ENCODE data around the gene NFKBIE.

NFKBIE gene

GRCh38 chr6:44257025-44257752 lies 8.2 kb downstream of the NFKBIE start, which contains the start of gene SLC35B2:
TSS of gene SLC35B2 (minus strand) at chr6:44257528. CDS start at chr6:44257410, 118 bp downstream.
- peak; percentile 57 for DNase-seq

- no peak for DNase-seq
Measured at GRCh38 chr6:44256775-44257024, 8.7 kb downstream of the NFKBIE start.

- no peak for DNase-seq
Measured at GRCh38 chr6:44255871-44256774, 9.2 kb downstream of the NFKBIE start.

GRCh38 chr6:44255105-44255808 lies 10.1 kb downstream of the NFKBIE start:
- no peak for DNase-seq

GRCh38 chr6:44254191-44255104 lies 10.9 kb downstream of the NFKBIE start:
- no peak for DNase-seq

- DNase-seq: peak; percentile 60
Measured at GRCh38 chr6:44253307-44254101, 11.8 kb downstream of the NFKBIE start.

GRCh38 chr6:44251576-44252524 lies 13.5 kb downstream of the NFKBIE start:
- no peak for DNase-seq

- no peak for DNase-seq
Measured at GRCh38 chr6:44250718-44251123, 14.6 kb downstream of the NFKBIE start.

- DNase-seq: no peak
Measured at GRCh38 chr6:44250067-44250717, 15.2 kb downstream of the NFKBIE start.

GRCh38 chr6:44249082-44249748 lies 16.1 kb downstream of the NFKBIE start:
- DNase-seq: no peak

- DNase-seq: no peak
Measured at GRCh38 chr6:44248579-44248978, 16.8 kb downstream of the NFKBIE start.

- DNase-seq: peak; percentile 93
Measured at GRCh38 chr6:44247338-44248302, 17.7 kb downstream of the NFKBIE start.

GRCh38 chr6:44246663-44247337 lies 18.6 kb downstream of the NFKBIE start, which contains the start of gene HSP90AB1:
TSS of gene HSP90AB1 (plus strand) at chr6:44247101. CDS start at chr6:44248630, 1,529 bp downstream.
- peak; percentile 99 for DNase-seq

- DNase-seq: peak; percentile 75
Measured at GRCh38 chr6:44245912-44246662, 19.3 kb downstream of the NFKBIE start.

- no peak for DNase-seq
Measured at GRCh38 chr6:44245391-44245911, 19.9 kb downstream of the NFKBIE start.

GRCh38 chr6:44243345-44243744 lies 22.0 kb downstream of the NFKBIE start:
- no peak for DNase-seq
